NOMO-1 (cell line): Measurements from ENCODE around the gene SYS1.
A peak's percentile ranks its signal among the peaks of the same experiment; 100 is the strongest.

ENCODE experiments used
- DNase-seq, 2 experiments: peaks; one replicate each; lab custom pipeline; 2025; ENCODE audit not compliant: unreplicated experiment in 2 of 2; lab: John Stamatoyannopoulos, UW

Gene SYS1

DNA sequence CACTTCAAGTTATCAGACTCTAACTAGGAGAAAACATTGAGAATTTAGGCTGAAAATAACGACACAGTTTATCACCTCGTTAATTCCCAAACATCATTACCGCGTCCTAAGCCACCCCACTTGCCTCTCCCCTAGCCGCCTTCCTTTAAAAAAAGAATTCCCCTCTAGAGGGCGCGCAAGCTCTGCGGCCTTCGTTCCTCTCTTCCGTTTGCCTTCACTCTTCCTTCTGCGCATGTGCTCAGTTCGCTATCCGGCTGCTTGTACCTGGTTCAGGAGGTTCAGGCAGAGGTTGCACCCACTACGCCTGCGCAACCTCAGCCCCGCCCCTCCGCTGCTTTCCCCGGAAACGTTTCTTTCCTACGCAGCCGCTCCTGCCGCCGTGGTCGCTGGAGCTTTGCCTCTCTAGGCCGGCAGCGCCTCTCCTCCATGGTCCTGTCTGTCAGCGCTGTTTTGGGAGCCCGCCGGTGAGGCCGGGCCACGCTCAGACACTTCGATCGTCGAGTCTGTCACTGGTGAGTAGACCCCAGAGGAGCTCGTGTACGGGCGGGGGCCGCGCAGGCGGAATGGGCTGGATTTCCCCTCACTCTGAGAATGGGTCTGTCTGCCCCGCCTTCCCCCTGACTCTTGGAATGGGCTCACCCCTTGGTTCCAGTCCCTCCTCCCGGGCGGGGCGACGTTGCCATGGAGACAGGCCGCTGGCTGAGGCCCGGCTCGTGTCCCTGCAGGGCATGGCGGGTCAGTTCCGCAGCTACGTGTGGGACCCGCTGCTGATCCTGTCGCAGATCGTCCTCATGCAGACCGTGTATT lies at the start of gene SYS1:
Gene SYS1, plus strand, starts transcription at position 353 of the 807 bp plus-strand sequence. Its CDS starts 376 bp downstream, at position 729.
- peak; percentile 97 to 99 for DNase-seq

DNA sequence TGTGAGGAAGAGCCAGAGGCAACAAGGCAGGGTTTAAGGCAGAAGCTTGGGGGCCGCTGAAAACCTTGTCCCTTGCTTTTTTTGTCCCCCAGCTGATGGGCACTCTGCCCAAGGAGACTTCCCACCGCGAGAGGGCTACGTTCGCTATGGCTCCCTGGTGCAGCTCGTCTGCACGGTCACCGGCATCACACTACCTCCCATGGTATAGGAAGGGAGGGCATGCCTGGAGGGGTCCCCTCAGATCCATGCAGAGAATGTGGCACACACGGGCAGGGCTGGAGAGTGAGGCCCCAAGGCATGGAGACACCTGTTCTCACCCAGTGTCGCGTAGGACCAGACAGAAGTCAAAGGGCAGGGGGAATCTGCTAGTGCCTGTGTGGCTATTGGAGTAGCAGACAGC lies 49.0 kb upstream of the SYS1 start:
- DNase-seq, result no peak

DNA sequence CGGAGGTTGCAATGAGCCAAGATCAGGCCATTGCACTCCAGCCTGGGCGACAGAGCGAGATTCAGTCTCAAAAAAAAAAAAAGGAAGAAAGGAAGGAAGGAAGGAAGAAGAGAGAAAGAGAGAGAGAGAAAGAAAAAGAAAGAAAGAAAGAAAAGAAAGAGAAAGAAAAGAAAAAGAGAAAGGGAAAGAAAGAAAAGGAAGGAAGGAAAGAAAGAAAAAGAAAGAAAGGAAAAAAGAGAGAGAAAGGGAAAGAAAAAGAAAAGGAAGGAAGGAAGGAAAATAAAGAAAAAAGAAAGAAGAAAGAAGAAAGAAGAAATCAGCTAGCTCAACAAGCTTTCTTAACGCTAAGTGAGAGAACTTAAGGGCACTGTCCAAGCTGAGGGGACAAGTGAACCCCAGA lies 47.3 kb upstream of the SYS1 start:
- DNase-seq, result no peak

GRCh38 chr20:45316150-45317080 lies 46.5 kb upstream of the SYS1 start:
- DNase-seq, result no peak

DNA sequence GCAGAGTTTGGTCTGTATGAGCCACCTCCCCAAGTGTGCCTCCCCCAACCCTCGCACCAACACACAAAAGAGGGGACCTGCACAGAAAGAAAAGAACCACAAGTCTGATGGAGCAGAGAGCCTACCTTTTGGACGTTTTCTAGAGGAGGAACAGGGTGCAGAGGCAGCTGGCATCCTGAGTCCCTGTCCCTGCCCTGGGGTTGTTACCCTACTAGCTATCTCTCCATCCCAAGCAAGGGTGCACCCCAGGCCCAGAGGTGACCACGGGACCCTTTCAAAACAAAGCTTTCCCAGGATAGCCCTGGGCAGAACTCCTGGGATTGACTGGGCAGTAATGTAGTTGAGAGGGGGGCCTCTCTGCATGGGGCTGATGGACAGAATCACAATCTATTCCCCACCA lies 45.1 kb upstream of the SYS1 start:
- DNase-seq, result no peak

- no peak for DNase-seq
Observed at GRCh38 chr20:45318386-45318939, 44.5 kb upstream of the SYS1 start.

DNA sequence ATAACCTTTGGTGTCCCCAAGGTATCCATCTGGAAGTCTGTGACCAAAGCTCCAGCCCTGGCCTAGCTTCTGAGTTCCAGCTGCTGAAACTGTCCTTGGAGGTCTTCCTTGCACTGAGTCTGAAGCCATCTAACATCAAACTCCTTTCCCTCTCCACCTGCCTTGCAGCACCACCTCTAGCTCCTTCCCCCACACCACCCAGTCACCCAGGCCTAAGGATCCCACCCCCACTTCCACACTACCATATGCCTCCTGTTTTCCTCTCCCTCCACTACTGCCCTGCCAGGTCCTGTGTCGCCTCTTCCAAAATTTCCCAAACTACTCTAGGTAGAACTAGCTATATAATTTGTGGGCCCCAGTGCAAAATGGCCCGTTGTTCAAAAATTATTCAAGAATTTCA lies 44.0 kb upstream of the SYS1 start:
- DNase-seq, result peak in 1 of 2 experiments; percentile 39

DNA sequence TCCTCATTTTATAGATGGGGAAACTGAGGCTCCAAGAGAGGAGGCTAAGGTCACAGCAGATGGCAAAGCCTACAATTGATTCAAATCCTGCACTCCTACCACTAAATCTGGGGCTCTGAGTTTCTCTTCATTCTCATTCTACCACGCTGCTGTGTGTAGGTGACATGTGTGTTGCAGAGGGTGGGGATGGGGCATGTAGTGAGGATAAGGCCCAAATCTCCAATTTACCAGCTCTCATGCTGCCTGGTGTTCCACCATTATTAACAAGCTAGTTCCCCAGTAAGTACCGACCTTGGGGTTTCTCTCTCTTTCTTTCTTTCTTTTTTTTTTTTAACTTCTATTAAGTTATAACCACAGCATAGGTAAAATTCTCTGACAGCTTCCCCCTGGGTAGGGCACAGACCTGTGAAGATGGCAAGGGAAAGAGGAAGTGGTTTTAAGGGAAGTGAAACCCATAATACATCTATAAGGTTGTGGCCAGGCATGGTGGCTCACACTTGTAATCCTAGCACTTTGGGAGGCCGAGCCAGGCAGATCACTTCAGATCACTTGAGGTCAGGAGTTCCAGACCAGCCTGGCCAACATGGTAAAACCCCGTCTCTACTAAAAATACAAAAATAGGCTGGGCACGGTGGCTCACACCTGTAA lies 41.9 kb upstream of the SYS1 start:
- peak; percentile 79 to 95 for DNase-seq

- peak; percentile 76 to 93 for DNase-seq
Observed at GRCh38 chr20:45322952-45323383, 40.0 kb upstream of the SYS1 start.

GRCh38 chr20:45323731-45324130 lies 39.2 kb upstream of the SYS1 start:
- no peak for DNase-seq

DNA sequence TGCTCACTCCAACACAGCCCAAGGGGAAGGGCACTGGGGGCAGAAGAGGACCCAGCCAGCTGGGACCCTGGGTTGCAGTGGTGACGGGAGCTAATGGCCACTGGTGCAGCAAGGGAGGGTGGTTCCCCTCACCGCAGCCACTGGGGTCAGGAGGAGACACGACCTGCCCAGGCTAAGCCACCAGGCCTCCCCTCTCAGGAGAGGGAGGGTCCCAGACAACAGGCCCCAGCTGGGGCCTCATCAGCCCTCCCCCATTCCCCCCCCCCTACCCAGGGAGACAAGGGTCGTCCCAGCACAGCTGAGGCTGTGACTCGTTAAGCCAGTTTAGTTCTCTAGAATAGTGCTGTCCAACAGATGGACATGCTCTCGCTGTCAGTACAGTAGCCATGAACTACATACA lies 37.6 kb upstream of the SYS1 start:
- no peak for DNase-seq

- DNase-seq, result no peak
Observed at GRCh38 chr20:45328451-45328850, 34.5 kb upstream of the SYS1 start.

DNA sequence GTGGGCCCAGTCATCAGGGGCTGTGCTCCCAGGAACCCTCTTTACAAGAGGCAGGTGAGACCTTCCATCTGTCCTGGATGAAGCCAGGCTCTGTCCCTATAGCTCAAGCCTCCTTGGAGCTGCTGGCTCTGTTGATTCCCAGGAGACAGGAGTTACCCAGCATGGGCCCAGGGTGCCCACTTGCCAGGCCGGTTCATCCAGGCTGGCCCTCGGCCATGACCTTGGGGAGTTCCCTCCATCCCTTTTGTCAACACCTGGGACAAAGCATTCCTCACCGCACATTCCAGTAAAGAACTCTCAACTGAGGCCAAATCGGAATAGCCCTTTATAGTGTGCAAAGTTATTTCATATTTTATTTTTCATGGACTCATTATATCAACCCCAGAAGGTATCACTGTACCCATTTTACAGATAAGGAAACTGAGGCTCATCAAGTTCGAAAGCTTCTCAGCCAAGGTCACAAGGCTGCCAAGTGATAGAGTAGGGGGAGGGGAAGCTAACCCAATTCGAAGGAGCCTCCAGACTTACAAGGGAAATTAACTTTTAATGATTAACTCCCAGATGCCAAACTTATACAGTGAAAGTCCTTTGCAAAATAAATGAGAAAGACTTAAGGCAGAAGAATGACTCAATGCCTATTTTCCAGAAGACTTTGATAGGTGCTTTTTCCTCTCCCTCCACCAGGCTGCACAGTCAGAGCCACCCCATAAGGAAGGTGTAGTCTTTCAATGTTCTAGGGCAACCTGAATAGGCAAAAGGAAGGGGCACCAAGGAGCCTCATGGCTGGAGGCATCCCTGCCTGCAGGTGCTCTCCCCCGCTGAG lies 33.2 kb upstream of the SYS1 start:
- no peak for DNase-seq

DNA sequence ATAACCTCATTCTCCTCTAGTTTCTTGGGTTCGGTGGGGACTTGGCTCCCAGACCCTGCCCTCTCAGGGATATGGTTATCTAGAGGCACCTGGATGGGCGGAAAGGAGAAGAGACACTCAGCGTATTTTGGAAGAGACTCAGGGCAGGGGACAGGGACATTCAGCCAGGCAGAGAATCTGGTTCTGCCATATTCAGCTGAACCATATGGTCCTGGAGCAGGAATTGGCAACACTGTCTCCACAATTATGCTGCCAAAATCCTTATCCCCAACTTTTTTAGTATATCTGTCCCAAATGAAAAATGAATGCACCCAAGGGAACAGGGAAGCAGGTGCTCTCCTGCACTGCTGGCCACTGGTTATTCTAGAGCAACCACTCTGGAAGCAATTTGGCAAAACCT lies 32.5 kb upstream of the SYS1 start:
- no peak for DNase-seq

- no peak for DNase-seq
Observed at GRCh38 chr20:45336530-45337366, 26.2 kb upstream of the SYS1 start.

GRCh38 chr20:45337367-45338120 lies 25.4 kb upstream of the SYS1 start:
- DNase-seq, result no peak

- no peak for DNase-seq
Observed at GRCh38 chr20:45338121-45339030, 24.6 kb upstream of the SYS1 start.
